HL-60 (cell line): ENCODE measurements around the gene COL5A3.
"Not testable (repeated sequence)": the region's sequence is repeated elsewhere in the genome, so short reads cannot be mapped to it uniquely, and the experiment has no call there.

Experiments
- DNase-seq, 2 experiments: peaks; one replicate each; pipeline ENCODE4 v3.0.0-alpha.2; 2010 to 2020; ENCODE audit warnings: low read depth in 1 of 2, low spot score in 1 of 2
- H3K27ac ChIP-seq: fragments of 250-450 bp; sonication (Bioruptor Pico); replicated peaks from 2 replicates; pipeline ENCODE4 v1.5.1; 2020; ENCODE audit warnings: mild to moderate bottlenecking, moderate library complexity
- H3K27me3 ChIP-seq: fragments of 250-450 bp; sonication (Bioruptor Pico); 2 replicates; pipeline ENCODE4 v1.5.1; 2021; ENCODE audit warnings: mild to moderate bottlenecking, moderate library complexity; ENCODE audit not compliant: insufficient read depth, poor library complexity, severe bottlenecking
- H3K4me3 ChIP-seq: replicated peaks from 2 replicates; pipeline ENCODE4 v1.5.1; 2011; ENCODE audit warnings: mild to moderate bottlenecking, control low read depth, low read length; ENCODE audit not compliant: insufficient read depth
- GABPA ChIP-seq: IDR thresholded peaks from 2 replicates; pipeline ENCODE4 v1.6.1; 2012; ENCODE audit warnings: low read depth
- POLR2AphosphoS5 ChIP-seq: IDR thresholded peaks from 2 replicates; pipeline ENCODE4 v1.6.1; 2012; ENCODE audit warnings: low read depth
- SPI1 ChIP-seq: IDR thresholded peaks from 2 replicates; pipeline ENCODE4 v1.6.1; 2012; ENCODE audit warnings: low read depth, mild to moderate bottlenecking, borderline replicate concordance
- TF ChIP-seq, protein P1 (sequence below): IDR thresholded peaks from one replicate; pipeline ENCODE4 v1.5.1; 2011; ENCODE audit warnings: low read length, control low read depth, inconsistent platforms; ENCODE audit not compliant: insufficient read depth
- TF ChIP-seq, protein P2 (sequence below): IDR thresholded peaks from 2 replicates; pipeline ENCODE4 v1.6.1; 2012; ENCODE audit warnings: low read depth; ENCODE audit not compliant: insufficient replicate concordance

Gene COL5A3

DNA sequence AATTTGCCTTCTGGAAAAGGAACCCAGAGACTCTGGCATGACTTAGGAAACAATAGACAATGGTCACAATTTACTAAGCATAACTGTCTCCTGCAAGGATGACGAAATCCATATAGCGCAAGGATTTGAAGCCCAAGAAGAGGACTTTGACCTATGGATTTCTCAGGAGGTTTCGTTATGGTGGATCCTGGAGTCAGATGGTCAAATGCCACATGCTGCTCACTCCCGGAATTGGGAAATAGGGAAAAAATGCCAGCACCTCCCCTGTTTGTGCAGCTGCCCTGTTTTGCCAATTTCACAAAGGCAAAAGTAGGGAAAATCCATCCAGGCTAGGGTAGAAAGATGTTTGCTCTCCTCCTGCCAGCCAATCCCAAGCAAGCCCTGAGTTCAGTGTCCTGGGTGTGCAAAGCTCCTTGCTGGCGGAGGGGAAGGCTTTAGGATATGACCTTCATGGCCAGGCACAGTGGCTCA is 26.3 kb upstream of the COL5A3 start:
- TF ChIP-seq, protein P1, sequence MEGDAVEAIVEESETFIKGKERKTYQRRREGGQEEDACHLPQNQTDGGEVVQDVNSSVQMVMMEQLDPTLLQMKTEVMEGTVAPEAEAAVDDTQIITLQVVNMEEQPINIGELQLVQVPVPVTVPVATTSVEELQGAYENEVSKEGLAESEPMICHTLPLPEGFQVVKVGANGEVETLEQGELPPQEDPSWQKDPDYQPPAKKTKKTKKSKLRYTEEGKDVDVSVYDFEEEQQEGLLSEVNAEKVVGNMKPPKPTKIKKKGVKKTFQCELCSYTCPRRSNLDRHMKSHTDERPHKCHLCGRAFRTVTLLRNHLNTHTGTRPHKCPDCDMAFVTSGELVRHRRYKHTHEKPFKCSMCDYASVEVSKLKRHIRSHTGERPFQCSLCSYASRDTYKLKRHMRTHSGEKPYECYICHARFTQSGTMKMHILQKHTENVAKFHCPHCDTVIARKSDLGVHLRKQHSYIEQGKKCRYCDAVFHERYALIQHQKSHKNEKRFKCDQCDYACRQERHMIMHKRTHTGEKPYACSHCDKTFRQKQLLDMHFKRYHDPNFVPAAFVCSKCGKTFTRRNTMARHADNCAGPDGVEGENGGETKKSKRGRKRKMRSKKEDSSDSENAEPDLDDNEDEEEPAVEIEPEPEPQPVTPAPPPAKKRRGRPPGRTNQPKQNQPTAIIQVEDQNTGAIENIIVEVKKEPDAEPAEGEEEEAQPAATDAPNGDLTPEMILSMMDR, result no peak
- TF ChIP-seq POLR2AphosphoS5 (no peak), SPI1 (no peak), GABPA (no peak)
- TF ChIP-seq, protein P2, sequence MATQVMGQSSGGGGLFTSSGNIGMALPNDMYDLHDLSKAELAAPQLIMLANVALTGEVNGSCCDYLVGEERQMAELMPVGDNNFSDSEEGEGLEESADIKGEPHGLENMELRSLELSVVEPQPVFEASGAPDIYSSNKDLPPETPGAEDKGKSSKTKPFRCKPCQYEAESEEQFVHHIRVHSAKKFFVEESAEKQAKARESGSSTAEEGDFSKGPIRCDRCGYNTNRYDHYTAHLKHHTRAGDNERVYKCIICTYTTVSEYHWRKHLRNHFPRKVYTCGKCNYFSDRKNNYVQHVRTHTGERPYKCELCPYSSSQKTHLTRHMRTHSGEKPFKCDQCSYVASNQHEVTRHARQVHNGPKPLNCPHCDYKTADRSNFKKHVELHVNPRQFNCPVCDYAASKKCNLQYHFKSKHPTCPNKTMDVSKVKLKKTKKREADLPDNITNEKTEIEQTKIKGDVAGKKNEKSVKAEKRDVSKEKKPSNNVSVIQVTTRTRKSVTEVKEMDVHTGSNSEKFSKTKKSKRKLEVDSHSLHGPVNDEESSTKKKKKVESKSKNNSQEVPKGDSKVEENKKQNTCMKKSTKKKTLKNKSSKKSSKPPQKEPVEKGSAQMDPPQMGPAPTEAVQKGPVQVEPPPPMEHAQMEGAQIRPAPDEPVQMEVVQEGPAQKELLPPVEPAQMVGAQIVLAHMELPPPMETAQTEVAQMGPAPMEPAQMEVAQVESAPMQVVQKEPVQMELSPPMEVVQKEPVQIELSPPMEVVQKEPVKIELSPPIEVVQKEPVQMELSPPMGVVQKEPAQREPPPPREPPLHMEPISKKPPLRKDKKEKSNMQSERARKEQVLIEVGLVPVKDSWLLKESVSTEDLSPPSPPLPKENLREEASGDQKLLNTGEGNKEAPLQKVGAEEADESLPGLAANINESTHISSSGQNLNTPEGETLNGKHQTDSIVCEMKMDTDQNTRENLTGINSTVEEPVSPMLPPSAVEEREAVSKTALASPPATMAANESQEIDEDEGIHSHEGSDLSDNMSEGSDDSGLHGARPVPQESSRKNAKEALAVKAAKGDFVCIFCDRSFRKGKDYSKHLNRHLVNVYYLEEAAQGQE, result no peak

DNA sequence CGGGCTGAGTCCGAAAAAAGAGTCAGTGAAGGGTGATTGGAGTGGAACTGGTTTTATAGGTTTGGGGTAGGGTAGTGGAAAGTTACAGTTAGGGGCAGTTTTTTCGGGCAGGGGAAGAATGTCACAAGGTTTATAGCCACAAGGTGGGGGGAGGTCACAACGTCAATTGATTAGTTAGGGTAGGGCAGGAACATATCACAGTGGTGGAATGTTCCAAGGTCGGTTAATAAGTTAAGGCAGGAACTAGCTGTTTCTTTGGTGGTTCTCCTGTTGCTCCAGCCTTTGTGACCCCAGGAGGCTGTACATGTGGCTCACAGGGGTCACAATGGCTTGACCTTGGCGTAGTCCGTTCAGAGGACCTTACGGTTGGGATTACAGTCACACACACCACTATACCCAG is 23.3 kb upstream of the COL5A3 start:
- H3K27me3 ChIP-seq, result no peaks in the 10 kb centered on the region
- DNase-seq, result no peak
- no peak for TF ChIP-seq POLR2AphosphoS5
- TF ChIP-seq SPI1, result no peak
- no peak for TF ChIP-seq GABPA
- no peak overlapping the region for H3K27ac ChIP-seq
- H3K4me3 ChIP-seq, result no peak overlapping the region

More for the DNA sequence above, 26.3 kb upstream of the COL5A3 start:
- H3K4me3 ChIP-seq, result no peak overlapping the region
- no peak overlapping the region for H3K27ac ChIP-seq
- no peak for DNase-seq
- no peaks in the 10 kb centered on the region for H3K27me3 ChIP-seq

DNA sequence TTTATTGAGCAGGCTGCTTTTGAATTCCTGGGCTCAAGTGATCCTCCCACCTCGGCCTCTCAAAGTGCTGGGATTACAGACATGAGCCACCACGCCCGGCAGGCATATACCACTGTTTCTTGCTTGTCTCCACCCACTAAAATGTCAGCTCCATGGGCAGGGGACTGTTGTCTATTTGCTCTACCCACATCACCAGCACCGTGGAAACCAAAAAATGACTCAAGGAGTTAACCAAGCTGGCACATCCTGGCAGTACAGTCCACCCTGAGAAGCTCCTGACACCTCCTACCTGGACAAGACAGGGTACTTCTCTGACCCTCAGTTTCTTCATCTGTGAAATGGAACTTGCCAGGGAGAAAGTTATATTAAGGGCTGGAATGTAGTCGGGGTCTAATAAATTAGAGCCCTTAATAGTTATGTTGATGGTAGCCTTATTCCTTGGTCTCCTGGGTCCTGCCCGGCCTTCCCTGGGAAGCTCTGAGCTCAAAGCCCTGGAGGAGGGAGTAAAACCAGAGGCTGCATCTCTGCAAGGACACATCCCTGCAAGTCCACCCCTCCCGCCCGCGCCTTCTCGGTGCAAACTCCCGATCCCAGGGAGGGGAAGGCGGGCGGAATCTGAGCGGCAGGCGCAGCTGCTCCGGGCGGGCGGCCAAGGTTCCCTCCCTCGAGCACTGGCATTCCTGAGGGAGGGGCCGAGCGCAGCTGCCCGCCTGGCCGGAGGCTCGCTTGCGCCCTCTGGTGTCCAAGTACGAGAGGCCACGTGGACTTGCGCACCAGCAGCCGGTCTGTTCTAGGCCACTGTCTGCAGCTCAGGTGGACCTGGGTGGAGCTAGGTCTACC is 17.1 kb upstream of the COL5A3 start:
- peak; percentile 75 to 79 for DNase-seq
- Histone ChIP-seq H3K4me3 (no peak overlapping the region), H3K27ac (no peak overlapping the region), H3K27me3 (peaks cover 8% of the 10 kb centered on the region)
- TF ChIP-seq, protein P1, result peak; percentile 85
- TF ChIP-seq GABPA, result no peak

DNA sequence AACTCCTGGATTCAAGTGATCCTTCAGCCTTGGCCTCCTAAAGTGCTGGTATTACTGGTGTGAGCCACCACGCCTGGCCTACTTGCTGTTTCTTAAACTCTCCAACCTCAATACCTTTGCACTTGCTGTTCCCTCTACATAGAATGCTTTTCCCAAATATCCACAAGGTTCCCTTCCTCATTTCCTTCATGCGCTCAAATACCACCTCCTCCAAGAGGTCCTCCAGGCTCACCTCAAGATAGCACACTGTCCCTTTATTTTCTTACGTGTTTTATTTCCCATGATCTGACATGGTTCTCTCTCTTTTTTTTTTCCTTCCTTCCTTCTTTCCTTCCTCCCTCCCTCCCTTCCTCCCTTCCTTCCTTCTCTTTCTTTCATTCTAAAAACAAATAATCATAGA is 16.4 kb upstream of the COL5A3 start:
- no peak for TF ChIP-seq GABPA
- Histone ChIP-seq H3K27ac (no peak overlapping the region), H3K27me3 (peaks cover 8% of the 10 kb centered on the region), H3K4me3 (no peak overlapping the region)
- no peak for DNase-seq

DNA sequence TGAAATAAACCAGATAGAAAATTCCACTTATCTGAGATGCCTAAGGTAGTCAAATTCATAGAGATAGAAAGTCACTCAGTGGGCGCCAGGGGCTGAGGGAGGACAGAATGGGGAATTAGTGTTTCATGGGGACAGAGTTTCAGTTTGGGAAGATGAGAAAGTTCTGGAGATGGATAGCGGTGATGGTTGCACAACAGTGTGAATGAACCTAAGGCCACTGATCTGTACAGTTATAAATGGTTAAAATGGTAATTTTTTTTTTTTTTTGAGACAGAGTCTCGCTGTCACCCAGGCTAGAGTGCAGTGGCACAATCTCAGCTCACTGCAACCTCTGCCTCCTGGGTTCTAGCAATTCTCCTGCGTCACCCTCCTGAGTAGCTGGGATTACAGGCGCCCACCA is 12.8 kb upstream of the COL5A3 start:
- not testable (repeated sequence) for DNase-seq, H3K4me3 ChIP-seq, H3K27me3 ChIP-seq, H3K27ac ChIP-seq

DNA sequence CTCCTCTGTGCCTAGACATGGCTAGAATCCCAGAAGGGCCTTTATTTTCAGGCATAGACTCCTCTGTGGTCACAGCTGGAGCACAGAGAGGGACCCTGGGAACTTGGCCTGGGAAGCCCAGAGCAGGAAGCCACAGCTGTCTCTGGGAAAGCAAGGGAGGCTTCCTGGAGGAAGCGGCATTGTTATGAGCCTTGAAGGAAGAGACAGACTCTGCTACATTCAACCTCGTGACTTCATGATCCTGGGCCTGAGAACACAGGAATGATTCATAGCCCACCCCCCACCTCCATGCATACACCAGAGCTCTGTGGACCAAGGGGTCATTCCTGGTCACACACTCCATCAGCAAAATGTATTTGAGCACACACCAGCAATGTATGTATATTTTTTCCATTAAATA is 11.6 kb upstream of the COL5A3 start:
- DNase-seq, result no peak
- no peak overlapping the region for H3K27ac ChIP-seq

More for the DNA sequence above, 11.6 kb upstream of the COL5A3 start:
- Histone ChIP-seq H3K27me3 (peaks cover 5% of the 10 kb centered on the region), H3K4me3 (no peak overlapping the region)
- TF ChIP-seq SPI1 (no peak), GABPA (no peak), POLR2AphosphoS5 (no peak)
- TF ChIP-seq, protein P2, result no peak
- TF ChIP-seq, protein P1, result no peak
